A549 (cell line): ENCODE results near the gene ATP10A. TPM values are rescaled to one million over a fixed set of nuclear protein-coding genes. Genes with fewer than 3 reads are reported as not detected.

ENCODE experiments used
- ATAC-seq, 2 experiments: fragments of 200-7000 bp in 1 of 2; fragments of >200 bp in 1 of 2; cut with Nextera tagmentation in 1 of 2; cut with Tn5 transposase in 1 of 2; 3 replicates each; pipeline versions ENCODE4 v1.8.0 to v1.9.1; 2018 to 2020; ENCODE audit warnings: mild to moderate bottlenecking in 1 of 2, moderate library complexity in 1 of 2
- CTCF ChIA-PET: fragments of 300-600 bp; sonication (Branson Sonifier 250); formaldehyde crosslinking; extraction: SDS; loops from one replicate; lab custom pipeline; 2021; ENCODE audit warnings: antibody characterized with exemption, inconsistent platforms; lab: Yijun Ruan, JAX
- POLR2A ChIA-PET: fragments of 350-600 bp; formaldehyde crosslinking; extraction: SDS; loops from one replicate; lab custom pipeline; 2021; ENCODE audit warnings: antibody characterized with exemption, inconsistent platforms; lab: Yijun Ruan, JAX
- DNase-seq, 2 experiments: peaks; one replicate each; pipeline versions ENCODE4 v3.0.0 to v3.0.0-alpha.2; 2011 to 2016; ENCODE audit warnings: low read depth in 1 of 2, low spot score in 1 of 2
- FAIRE-seq: peaks from 2 replicates; lab custom pipeline; 2011; peaks lifted over from hg19 to GRCh38; lab: Jason Lieb, UNC
- H3K27ac ChIP-seq, 2 experiments: fragments of >200 bp; sonication (Bioruptor Twin); formaldehyde crosslinking; 3 replicates each; pipeline ENCODE4 v1.5.1; 2016 to 2017
- H3K4me1 ChIP-seq: fragments of >200 bp; sonication (Bioruptor Twin); formaldehyde crosslinking; 3 replicates; pipeline ENCODE4 v1.6.1; 2016
- H3K4me2 ChIP-seq: fragments of >200 bp; sonication (Bioruptor Twin); formaldehyde crosslinking; 3 replicates; pipeline ENCODE4 v1.6.1; 2016
- H3K4me3 ChIP-seq: fragments of >200 bp; sonication (Bioruptor Twin); formaldehyde crosslinking; 3 replicates; pipeline ENCODE4 v1.5.1; 2016
- H3K9me3 ChIP-seq: fragments of >200 bp; sonication (Bioruptor Twin); formaldehyde crosslinking; 3 replicates; pipeline ENCODE4 v1.6.1; 2016
- CBX2 ChIP-seq: fragments of 200-600 bp; sonication (generic); IDR thresholded peaks from 2 replicates; pipeline ENCODE4 v1.6.1; 2016; ENCODE audit warnings: low read depth, mild to moderate bottlenecking, borderline replicate concordance
- CEBPB ChIP-seq, 2 experiments: fragments of >200 bp in 1 of 2; sonication (Bioruptor Twin) in 1 of 2; formaldehyde crosslinking in 1 of 2; IDR thresholded peaks; 2 replicates each; pipeline ENCODE4 v1.6.1; 2012 to 2016
- CHD4 ChIP-seq: fragments of 200-600 bp; sonication (generic); IDR thresholded peaks from 2 replicates; pipeline ENCODE4 v1.6.1; 2016; ENCODE audit warnings: antibody characterized with exemption, mild to moderate bottlenecking, borderline replicate concordance
- EHF ChIP-seq: fragments of 250-450 bp; sonication (Bioruptor Pico); IDR thresholded peaks from 2 replicates; pipeline ENCODE4 v1.5.0; 2020; ENCODE audit warnings: mild to moderate bottlenecking
- ESRRA ChIP-seq: fragments of 150-350 bp; IDR thresholded peaks from 2 replicates; pipeline ENCODE4 v1.6.1; 2014; ENCODE audit warnings: mild to moderate bottlenecking, low read length, borderline replicate concordance
- FOSL2 ChIP-seq, 2 experiments: fragments of 450-650 bp in 1 of 2; fragments of >200 bp in 1 of 2; sonication (Bioruptor Twin) in 1 of 2; formaldehyde crosslinking; IDR thresholded peaks; 2 replicates each; pipeline versions ENCODE4 v1.5.0 to v1.6.1; 2016 to 2020; ENCODE audit warnings: mild to moderate bottlenecking in 1 of 2, moderate library complexity in 1 of 2
- HDAC2 ChIP-seq: fragments of 200-600 bp; sonication (generic); IDR thresholded peaks from 2 replicates; pipeline ENCODE4 v1.6.1; 2016
- HEYL ChIP-seq: fragments of 250-450 bp; sonication (Bioruptor Pico); IDR thresholded peaks from 2 replicates; pipeline ENCODE4 v1.8.0; 2021; ENCODE audit warnings: mild to moderate bottlenecking, moderate library complexity
- HOXA7 ChIP-seq: fragments of 250-450 bp; sonication (Bioruptor Pico); IDR thresholded peaks from 2 replicates; pipeline ENCODE4 v1.5.0; 2020; ENCODE audit warnings: mild to moderate bottlenecking, moderate library complexity
- HOXB13 ChIP-seq: fragments of 250-450 bp; sonication (Bioruptor Pico); IDR thresholded peaks from 2 replicates; pipeline ENCODE4 v1.5.0; 2020; ENCODE audit warnings: low read depth, mild to moderate bottlenecking, moderate library complexity
- HOXB5 ChIP-seq: fragments of 250-450 bp; sonication (Bioruptor Pico); IDR thresholded peaks from 2 replicates; pipeline ENCODE4 v1.5.0; 2020; ENCODE audit warnings: mild to moderate bottlenecking, moderate library complexity
- JUN ChIP-seq, 2 experiments: fragments of >200 bp; sonication (Bioruptor Twin); formaldehyde crosslinking; IDR thresholded peaks; 2 replicates in 1 of 2; 3 replicates in 1 of 2; pipeline ENCODE4 v1.6.1; 2016 to 2017
- KDM1A ChIP-seq: fragments of 200-600 bp; sonication (generic); IDR thresholded peaks from 2 replicates; pipeline ENCODE4 v1.6.1; 2016; ENCODE audit warnings: low read depth, mild to moderate bottlenecking
- KDM5A ChIP-seq: fragments of 200-600 bp; sonication (generic); IDR thresholded peaks from 2 replicates; pipeline ENCODE4 v1.6.1; 2016; ENCODE audit warnings: antibody characterized with exemption, mild to moderate bottlenecking
- NFE2L2 ChIP-seq: fragments of 150-350 bp; conservative IDR thresholded peaks from 2 replicates; pipeline ENCODE4 v1.6.1; 2014; ENCODE audit warnings: low read length
- POLR2A ChIP-seq: IDR thresholded peaks from 2 replicates; pipeline ENCODE4 v1.6.1; 2012; ENCODE audit warnings: mild to moderate bottlenecking, low read length
- RNF2 ChIP-seq: fragments of 200-600 bp; sonication (generic); IDR thresholded peaks from 2 replicates; pipeline ENCODE4 v1.6.1; 2016; ENCODE audit warnings: low read depth, mild to moderate bottlenecking, antibody characterized with exemption, moderate library complexity, borderline replicate concordance
- SMC3 ChIP-seq: fragments of >200 bp; sonication (Bioruptor Twin); formaldehyde crosslinking; IDR thresholded peaks from 3 replicates; pipeline ENCODE4 v1.6.1; 2018; ENCODE audit warnings: inconsistent platforms
- TFCP2L1 ChIP-seq: fragments of 250-450 bp; sonication (Bioruptor Pico); IDR thresholded peaks from 2 replicates; pipeline ENCODE4 v1.5.0; 2021; ENCODE audit warnings: mild to moderate bottlenecking
- TP53 ChIP-seq: fragments of 250-450 bp; sonication (Bioruptor Pico); IDR thresholded peaks from 2 replicates; pipeline ENCODE4 v1.5.0; 2021; ENCODE audit warnings: mild to moderate bottlenecking, moderate library complexity
- ZC3H11A ChIP-seq: fragments of 450-650 bp; IDR thresholded peaks from 2 replicates; pipeline ENCODE4 v1.6.1; 2014; ENCODE audit warnings: antibody characterized with exemption, mild to moderate bottlenecking
- ZSCAN20 ChIP-seq: fragments of 250-450 bp; sonication (Bioruptor Pico); IDR thresholded peaks from 2 replicates; pipeline ENCODE4 v1.8.0; 2022; ENCODE audit warnings: mild to moderate bottlenecking, moderate library complexity
- WGBS: methylation state at CpG from one replicate; pipeline ENCODE4 v1.1.6; 2017; ENCODE audit errors: missing lambda C conversion rate; 5-methylcytosine and 5-hydroxymethylcytosine counted together
- polyA plus RNA-seq, 4 experiments: library from polyadenylated mRNA; depleted of rRNA in 3 of 4; stranded (reverse); fragments of >200 nt; fragmentation: RNase III in 1 of 4; extraction: RNeasy Plus Mini Kit Qiagen cat#74134 plus additional on column Dnase treatment in 1 of 4; gene quantifications; 2 replicates in 3 of 4; 3 replicates in 1 of 4; pipeline ENCODE4 v1.2.3, GENCODE V29; 2011 to 2017
- TF ChIP-seq, protein P1 (sequence below): fragments of >200 bp; sonication (Bioruptor Twin); formaldehyde crosslinking; IDR thresholded peaks from 2 replicates; pipeline ENCODE4 v1.6.1; 2016
- TF ChIP-seq, protein P2 (sequence below): IDR thresholded peaks from 2 replicates; pipeline ENCODE4 v1.6.1; 2012
- TF ChIP-seq, protein P3 (sequence below): fragments of 150-350 bp; IDR thresholded peaks from 2 replicates; pipeline ENCODE4 v1.6.1; 2014; ENCODE audit warnings: low read depth, mild to moderate bottlenecking, low read length
- TF ChIP-seq, protein P4 (sequence below): fragments of 450-650 bp; IDR thresholded peaks from 2 replicates; pipeline ENCODE4 v1.6.1; 2014; ENCODE audit warnings: antibody characterized with exemption
- TF ChIP-seq, protein P5 (sequence below): IDR thresholded peaks from 2 replicates; pipeline ENCODE4 v1.6.1; 2012; ENCODE audit warnings: low read depth, borderline replicate concordance

ATP10A gene
- polyA plus RNA-seq, 2 of the 4 experiments (the other 2 are of a cell fraction): 5.9 to 7.6 TPM

DNA sequence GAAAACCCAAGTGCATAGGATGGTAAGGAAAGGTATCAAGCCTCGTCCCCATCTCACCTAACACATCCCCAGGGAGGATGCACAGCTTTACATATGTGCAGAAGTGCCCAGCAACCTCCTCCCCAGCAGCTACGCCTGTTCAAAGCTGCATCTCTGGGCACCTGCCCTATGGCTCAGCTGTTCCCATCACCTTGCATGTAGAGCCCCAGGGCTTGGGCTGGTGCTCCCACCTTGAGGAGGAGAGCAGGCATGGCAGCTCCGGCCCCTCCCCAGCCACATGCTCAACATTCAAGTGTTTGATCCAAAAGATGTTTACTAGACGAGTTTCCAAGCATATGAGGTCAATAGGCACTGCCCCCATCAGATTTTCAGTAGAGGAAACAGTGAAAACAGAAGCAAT, 173.5 kb downstream of the ATP10A start:
- no peak overlapping the region for H3K27ac ChIP-seq
- no peak overlapping the region for H3K4me2 ChIP-seq
- H3K9me3 ChIP-seq: no peaks in the 10 kb centered on the region
- CTCF ChIA-PET: interaction anchor here (1.4 to 1.7 kb wide), 2 partner anchors 20 to 244 kb away, joined by 5 to 6 read pairs; no protein-coding TSS in a partner anchor
- H3K4me1 ChIP-seq: no peaks in the 10 kb centered on the region
- 73% methylated on average over 4 of the region's 4 CpGs for WGBS
- no peak overlapping the region for H3K4me3 ChIP-seq
- ATAC-seq (no peak), DNase-seq (no peak), FAIRE-seq (no peak)
- TF ChIP-seq CEBPB (IDR thresholded peaks at IDR 0.05) (no peak), TP53 (no peak), JUN (IDR thresholded peaks at IDR 0.05) (no peak), HEYL (CRISPR knock-in tag) (no peak)
- TF ChIP-seq, all 56 proteins: peak for 0
- POLR2A ChIA-PET: no interaction called here

DNA sequence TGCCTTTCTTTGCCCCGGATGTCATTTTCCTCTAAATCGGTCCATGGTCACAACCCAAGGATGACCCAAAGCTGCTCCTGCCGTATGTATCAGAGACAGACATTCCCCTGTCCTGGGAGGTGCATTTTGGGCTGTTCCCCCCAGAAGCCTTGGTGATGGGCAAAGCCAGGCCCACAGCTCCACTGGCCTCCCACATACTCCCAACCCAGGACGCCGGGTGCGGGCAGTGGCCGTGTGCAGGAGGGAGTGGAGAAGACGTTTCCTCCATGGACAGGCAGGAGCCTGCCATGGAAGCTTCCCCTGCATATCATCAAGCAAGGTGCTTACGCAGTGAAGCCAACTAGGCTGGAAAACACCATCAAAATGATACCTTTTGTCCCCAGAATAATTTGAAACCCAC, 175.0 kb downstream of the ATP10A start:
- no peaks in the 10 kb centered on the region for H3K4me1 ChIP-seq
- TF ChIP-seq, protein P1, sequence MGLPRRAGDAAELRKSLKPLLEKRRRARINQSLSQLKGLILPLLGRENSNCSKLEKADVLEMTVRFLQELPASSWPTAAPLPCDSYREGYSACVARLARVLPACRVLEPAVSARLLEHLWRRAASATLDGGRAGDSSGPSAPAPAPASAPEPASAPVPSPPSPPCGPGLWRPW: no peak
- TF ChIP-seq HOXB5 (CRISPR knock-in tag) (no peak), TP53 (no peak), TFCP2L1 (CRISPR knock-in tag) (no peak), CHD4 (no peak), FOSL2 (IDR thresholded peaks at IDR 0.05) (no peak), FOSL2 (CRISPR knock-in tag; IDR thresholded peaks at IDR 0.05) (no peak)
- TF ChIP-seq, protein P2, sequence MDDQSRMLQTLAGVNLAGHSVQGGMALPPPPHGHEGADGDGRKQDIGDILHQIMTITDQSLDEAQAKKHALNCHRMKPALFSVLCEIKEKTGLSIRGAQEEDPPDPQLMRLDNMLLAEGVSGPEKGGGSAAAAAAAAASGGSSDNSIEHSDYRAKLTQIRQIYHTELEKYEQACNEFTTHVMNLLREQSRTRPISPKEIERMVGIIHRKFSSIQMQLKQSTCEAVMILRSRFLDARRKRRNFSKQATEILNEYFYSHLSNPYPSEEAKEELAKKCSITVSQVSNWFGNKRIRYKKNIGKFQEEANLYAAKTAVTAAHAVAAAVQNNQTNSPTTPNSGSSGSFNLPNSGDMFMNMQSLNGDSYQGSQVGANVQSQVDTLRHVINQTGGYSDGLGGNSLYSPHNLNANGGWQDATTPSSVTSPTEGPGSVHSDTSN: no peak
- TF ChIP-seq, protein P3, sequence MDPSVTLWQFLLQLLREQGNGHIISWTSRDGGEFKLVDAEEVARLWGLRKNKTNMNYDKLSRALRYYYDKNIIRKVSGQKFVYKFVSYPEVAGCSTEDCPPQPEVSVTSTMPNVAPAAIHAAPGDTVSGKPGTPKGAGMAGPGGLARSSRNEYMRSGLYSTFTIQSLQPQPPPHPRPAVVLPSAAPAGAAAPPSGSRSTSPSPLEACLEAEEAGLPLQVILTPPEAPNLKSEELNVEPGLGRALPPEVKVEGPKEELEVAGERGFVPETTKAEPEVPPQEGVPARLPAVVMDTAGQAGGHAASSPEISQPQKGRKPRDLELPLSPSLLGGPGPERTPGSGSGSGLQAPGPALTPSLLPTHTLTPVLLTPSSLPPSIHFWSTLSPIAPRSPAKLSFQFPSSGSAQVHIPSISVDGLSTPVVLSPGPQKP: no peak
- TF ChIP-seq, protein P4, sequence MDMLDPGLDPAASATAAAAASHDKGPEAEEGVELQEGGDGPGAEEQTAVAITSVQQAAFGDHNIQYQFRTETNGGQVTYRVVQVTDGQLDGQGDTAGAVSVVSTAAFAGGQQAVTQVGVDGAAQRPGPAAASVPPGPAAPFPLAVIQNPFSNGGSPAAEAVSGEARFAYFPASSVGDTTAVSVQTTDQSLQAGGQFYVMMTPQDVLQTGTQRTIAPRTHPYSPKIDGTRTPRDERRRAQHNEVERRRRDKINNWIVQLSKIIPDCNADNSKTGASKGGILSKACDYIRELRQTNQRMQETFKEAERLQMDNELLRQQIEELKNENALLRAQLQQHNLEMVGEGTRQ: no peak
- FAIRE-seq (no peak), ATAC-seq (no peak), DNase-seq (no peak)
- no peaks in the 10 kb centered on the region for H3K9me3 ChIP-seq
- POLR2A ChIA-PET: no interaction called here
- no peak overlapping the region for H3K27ac ChIP-seq
- no peak overlapping the region for H3K4me3 ChIP-seq
- 87% methylated on average over 9 of the region's 9 CpGs for WGBS
- no peak overlapping the region for H3K4me2 ChIP-seq
- CTCF ChIA-PET: interaction anchor here (1.7 kb wide), 1 partner anchor 22 kb away, joined by 5 read pairs; no protein-coding TSS in a partner anchor

DNA sequence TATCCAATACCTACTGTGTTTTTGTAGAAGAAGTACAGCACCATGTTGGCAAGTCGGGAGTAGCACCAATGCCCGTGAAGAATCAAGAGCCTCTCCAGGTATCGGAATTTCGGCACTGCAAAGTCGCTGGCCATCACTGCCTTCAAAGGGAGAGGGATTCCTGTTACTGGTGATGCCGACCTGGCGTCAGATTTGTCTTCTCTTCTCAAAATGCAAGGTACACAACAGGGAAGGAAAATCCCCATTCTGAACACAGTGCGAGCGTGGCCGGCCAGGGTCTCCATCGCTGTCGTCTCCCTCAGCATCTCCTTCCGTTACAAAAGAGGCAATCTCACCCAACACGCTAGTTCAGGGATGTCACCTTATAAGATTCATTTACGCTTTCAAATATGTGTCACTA, 175.4 kb downstream of the ATP10A start:
- no peak overlapping the region for H3K4me2 ChIP-seq
- TF ChIP-seq EHF (CRISPR knock-in tag) (no peak), ZC3H11A (no peak), RNF2 (no peak), HOXB13 (no peak)
- TF ChIP-seq, all 56 proteins: peak for 0
- Histone ChIP-seq H3K27ac (no peak overlapping the region), H3K4me1 (no peaks in the 10 kb centered on the region), H3K4me3 (no peak overlapping the region), H3K9me3 (no peaks in the 10 kb centered on the region)
- ATAC-seq (no peak), DNase-seq (no peak), FAIRE-seq (no peak)
- ChIA-PET CTCF (interaction anchor here (1.5 kb wide), 1 partner anchor 22 kb away, joined by 4 read pairs; no protein-coding TSS in a partner anchor), POLR2A (no interaction called here)
- 95% methylated on average over 15 of the region's 15 CpGs for WGBS

DNA sequence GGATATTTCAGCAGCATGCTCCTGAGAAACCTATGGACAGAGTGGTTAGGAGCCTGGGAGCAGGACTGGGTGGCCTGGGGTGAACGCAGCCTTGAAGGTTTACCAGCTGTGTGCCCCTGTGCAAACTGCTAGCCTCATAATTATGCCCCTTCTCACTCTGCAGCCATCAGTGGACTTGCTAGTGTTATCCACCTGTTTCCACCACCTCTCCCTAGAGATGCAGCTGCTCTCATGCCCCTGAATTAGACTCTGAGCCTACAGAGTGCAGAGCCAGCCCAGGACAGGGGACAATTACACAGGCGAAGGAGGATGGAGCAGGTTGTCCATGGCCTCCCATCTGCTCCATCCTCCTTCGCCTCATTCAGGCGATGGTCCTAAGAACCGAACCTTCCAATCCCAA, 175.9 kb downstream of the ATP10A start:
- 100% methylated on average over 4 of the region's 5 CpGs for WGBS
- Histone ChIP-seq H3K4me3 (no peak overlapping the region), H3K4me1 (no peaks in the 10 kb centered on the region), H3K27ac (no peak overlapping the region), H3K4me2 (no peak overlapping the region), H3K9me3 (no peaks in the 10 kb centered on the region)
- ATAC-seq (no peak), FAIRE-seq (no peak), DNase-seq (no peak)
- POLR2A ChIA-PET: no interaction called here
- CTCF ChIA-PET: interaction anchor here (1.5 kb wide), 1 partner anchor 23 kb away, joined by 4 read pairs; no protein-coding TSS in a partner anchor
- TF ChIP-seq ZSCAN20 (CRISPR knock-in tag) (no peak), KDM1A (no peak), SMC3 (no peak), POLR2A (no peak), HOXA7 (CRISPR knock-in tag) (no peak), HDAC2 (no peak), KDM5A (no peak), ESRRA (no peak), CBX2 (no peak), NFE2L2 (no peak)
- TF ChIP-seq, protein P3: no peak
- TF ChIP-seq, protein P5, sequence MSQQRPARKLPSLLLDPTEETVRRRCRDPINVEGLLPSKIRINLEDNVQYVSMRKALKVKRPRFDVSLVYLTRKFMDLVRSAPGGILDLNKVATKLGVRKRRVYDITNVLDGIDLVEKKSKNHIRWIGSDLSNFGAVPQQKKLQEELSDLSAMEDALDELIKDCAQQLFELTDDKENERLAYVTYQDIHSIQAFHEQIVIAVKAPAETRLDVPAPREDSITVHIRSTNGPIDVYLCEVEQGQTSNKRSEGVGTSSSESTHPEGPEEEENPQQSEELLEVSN: no peak
